Muscle of leg (tissue), 11 donors: ENCODE measurements around the gene CC2D2B. TPM values are rescaled to one million over a fixed set of nuclear protein-coding genes. Genes with fewer than 3 reads are reported as not detected.
"Not testable (repeated sequence)": the region's sequence is repeated elsewhere in the genome, so short reads cannot be mapped to it uniquely, and the experiment has no call there.

Experiments
- DNase-seq: peaks from one replicate; pipeline ENCODE4 v3.0.0; 2013
- H3K27ac ChIP-seq: one replicate; pipeline ENCODE4 v1.5.1; 2013; ENCODE audit warnings: mild to moderate bottlenecking, low read length, control low read depth
- H3K27me3 ChIP-seq: one replicate; pipeline ENCODE4 v1.6.1; 2013; ENCODE audit warnings: low read length; ENCODE audit not compliant: control insufficient read depth, insufficient read depth
- H3K36me3 ChIP-seq: one replicate; pipeline ENCODE4 v1.6.1; 2013; ENCODE audit warnings: low read length; ENCODE audit not compliant: control insufficient read depth, insufficient read depth
- H3K4me1 ChIP-seq: one replicate; pipeline ENCODE4 v1.6.1; 2013; ENCODE audit warnings: low read length; ENCODE audit not compliant: control insufficient read depth, insufficient read depth
- H3K4me3 ChIP-seq: one replicate; pipeline ENCODE4 v1.5.1; 2013; ENCODE audit warnings: low read length, control low read depth
- H3K9me3 ChIP-seq: replicated peaks from 2 replicates; pipeline ENCODE4 v1.6.1; 2013; ENCODE audit warnings: low read depth, low read length; ENCODE audit not compliant: control insufficient read depth
- WGBS: methylation state at CpG from one replicate; pipeline ENCODE4 v1.1.5; 2013; ENCODE audit warnings: missing lambda C conversion rate; ENCODE audit not compliant: insufficient coverage; 5-methylcytosine and 5-hydroxymethylcytosine counted together
- polyA plus RNA-seq, 8 donors: library from polyadenylated mRNA; unstranded; fragments of 120-200 nt; gene quantifications; one replicate each; pipeline versions ENCODE4 v1.2.1 to v1.2.3, GENCODE V29; 2013; ENCODE audit warnings: inconsistent platforms in 1 of 8, low replicate concordance in 1 of 8; ENCODE audit not compliant: insufficient read length in 8 of 8, insufficient read depth in 1 of 8
- total RNA-seq: library from RNA; stranded (reverse); fragments of 120-200 nt; gene quantifications from one replicate; pipeline ENCODE4 v1.2.4, GENCODE V29; 2013

Gene CC2D2B
- total and polyA plus RNA-seq, 9 donors, result 0.36 to 1.4 (median 0.70) TPM

DNA sequence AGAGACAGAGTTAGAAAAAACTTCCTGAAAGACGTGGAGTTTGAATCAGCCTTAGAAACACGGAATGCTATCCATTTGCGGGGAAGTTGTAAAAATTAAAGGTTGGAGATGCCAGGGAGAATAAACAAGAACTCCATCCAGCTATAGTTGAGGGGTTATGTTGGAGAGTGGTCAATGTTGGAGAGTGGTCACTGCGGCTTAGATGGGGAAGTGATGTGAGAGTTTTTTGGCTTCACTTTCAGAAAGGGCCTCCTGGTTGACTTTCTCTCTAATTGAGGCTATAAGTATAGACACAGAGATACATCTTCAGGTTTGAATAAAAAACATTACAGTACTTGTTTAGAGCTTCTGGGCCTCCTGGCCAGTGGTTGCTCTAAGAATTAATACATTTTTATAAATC lies 675 bp downstream of the CC2D2B start:
- Histone ChIP-seq H3K36me3 (peaks cover 2% of the 10 kb centered on the region), H3K9me3 (no peaks in the 10 kb centered on the region), H3K27ac (no peak overlapping the region), H3K4me3 (no peak overlapping the region), H3K4me1 (no peaks in the 10 kb centered on the region), H3K27me3 (no peaks in the 10 kb centered on the region)
- WGBS, result 57% methylated on average over 2 of the region's 4 CpGs
- no peak for DNase-seq

DNA sequence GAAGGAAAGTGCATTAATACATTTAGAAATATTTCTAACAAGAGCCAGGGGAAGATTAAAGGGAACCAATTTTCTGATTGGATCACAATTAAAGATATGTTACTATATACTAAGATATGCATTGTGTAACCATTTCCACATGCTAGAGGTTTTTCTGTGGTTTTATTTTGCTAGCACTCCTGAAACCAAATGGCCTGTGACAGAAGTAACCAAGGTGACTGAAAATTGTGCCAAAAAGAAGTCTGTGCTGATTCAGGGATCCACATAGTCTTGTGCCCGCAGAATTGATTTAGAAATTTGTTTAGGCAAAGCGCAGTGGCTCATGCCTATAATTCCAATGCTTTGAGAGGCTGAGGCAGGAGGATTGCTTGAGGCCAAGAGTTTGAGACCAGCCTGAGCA lies 1.8 kb downstream of the CC2D2B start:
- Histone ChIP-seq H3K9me3 (no peaks in the 10 kb centered on the region), H3K4me3 (no peak overlapping the region), H3K36me3 (no peaks in the 10 kb centered on the region), H3K27me3 (no peaks in the 10 kb centered on the region), H3K27ac (no peak overlapping the region), H3K4me1 (no peaks in the 10 kb centered on the region)
- WGBS, result 100% methylated on average over 2 of the region's 2 CpGs
- no peak for DNase-seq

DNA sequence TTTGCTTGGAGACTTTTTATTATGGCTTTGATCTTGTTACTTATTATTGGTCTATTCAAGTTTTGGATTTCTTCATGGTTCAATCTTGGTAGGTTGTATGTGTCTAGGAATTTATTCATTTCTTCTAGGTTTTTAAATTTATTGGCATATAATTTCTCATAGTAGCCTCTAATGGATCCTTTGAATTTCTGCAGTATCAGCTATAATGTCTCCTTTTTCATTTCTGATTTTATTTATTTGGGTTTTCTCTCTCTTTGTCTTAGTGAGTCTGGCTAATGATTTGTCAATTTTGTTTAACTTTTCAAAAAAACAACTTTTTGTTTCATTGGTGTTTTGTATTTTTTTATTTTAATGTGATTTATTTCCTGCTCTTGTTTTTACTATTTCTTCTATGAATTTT lies 8.3 kb downstream of the CC2D2B start:
- not testable (repeated sequence) for H3K4me1 ChIP-seq, H3K36me3 ChIP-seq, H3K9me3 ChIP-seq, DNase-seq, H3K27me3 ChIP-seq, H3K27ac ChIP-seq, H3K4me3 ChIP-seq

DNA sequence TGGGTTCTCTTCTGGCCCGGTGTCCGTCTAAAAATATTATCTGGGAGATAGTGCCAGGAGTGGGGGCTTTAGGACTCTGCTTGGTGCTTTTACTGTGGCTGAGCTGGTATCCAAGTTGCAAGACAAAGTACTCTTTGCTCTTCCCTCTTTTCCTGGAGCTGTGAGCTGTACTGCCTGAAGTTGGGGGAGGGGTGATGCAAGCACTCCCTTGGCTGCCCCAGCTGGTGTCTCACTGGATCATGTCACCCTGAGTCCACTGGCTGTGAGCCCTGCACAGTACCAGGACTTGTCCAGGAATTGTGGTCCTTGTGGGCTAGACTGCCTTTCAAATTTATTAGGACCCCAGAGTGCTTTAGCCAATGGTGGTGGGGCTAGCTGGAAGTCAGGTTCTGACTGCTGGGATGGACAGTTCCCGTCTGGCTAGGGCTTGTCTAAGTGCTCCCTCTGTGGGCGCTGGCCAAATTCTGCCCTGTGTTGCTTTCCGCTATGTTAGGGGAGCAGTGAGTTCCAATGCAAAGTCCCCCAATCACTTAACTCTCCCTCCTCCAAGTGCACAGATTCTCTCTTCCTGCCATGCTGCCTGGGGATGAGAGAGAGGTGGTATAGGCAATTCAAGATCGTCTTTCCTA lies 13.1 kb downstream of the CC2D2B start:
- Histone ChIP-seq H3K4me1 (no peaks in the 10 kb centered on the region), H3K9me3 (no peaks in the 10 kb centered on the region), H3K27ac (no peak overlapping the region), H3K36me3 (no peaks in the 10 kb centered on the region), H3K27me3 (no peaks in the 10 kb centered on the region), H3K4me3 (no peak overlapping the region)
- WGBS, result 93% methylated on average over 2 of the region's 6 CpGs
- DNase-seq, result no peak

DNA sequence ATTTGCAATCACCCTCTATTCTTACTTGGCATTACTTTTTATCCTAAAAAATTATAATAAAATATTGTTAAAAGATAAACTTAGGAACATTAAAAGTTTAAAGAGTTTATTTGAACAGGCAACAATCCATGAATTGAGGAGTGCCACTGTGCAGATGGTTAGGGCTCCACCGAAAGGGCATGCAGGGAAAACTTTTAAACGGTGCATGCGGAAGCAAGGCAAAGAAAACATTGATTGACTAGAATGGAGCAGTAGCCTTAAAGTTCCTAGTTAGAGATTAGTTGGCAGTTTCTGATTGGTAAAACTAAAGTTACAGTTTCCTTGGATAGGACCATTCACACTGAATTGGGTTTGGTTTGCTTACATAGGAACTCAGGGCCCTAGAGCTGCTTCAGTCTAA lies 17.3 kb downstream of the CC2D2B start:
- H3K4me3 ChIP-seq, result no peak overlapping the region
- 68% methylated on average over 3 of the region's 3 CpGs for WGBS
- H3K9me3 ChIP-seq, result no peaks in the 10 kb centered on the region
- H3K36me3 ChIP-seq, result no peaks in the 10 kb centered on the region
- H3K27ac ChIP-seq, result no peak overlapping the region
- no peak for DNase-seq
- no peaks in the 10 kb centered on the region for H3K27me3 ChIP-seq
- no peaks in the 10 kb centered on the region for H3K4me1 ChIP-seq

DNA sequence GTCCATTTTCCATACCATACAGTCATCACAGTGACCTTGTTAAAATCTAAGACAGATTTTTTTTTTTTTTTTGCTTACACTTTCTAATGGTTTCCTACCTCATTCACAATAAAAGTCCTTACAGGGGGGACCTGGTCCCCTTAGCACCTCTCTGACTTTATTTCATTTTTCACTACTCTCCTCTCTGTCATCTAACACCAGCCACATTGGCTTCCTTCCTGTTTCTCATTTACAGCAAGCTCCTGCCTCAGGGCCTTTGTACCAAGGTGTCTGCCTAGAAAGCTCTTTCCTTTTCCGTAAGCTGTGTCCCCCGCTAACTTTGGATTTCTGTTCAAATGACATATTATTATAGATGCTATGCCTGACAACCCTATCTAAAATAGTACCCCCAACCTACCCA lies 27.7 kb downstream of the CC2D2B start:
- no CpG with 5 or more reads among the region's 2 CpGs for WGBS
- DNase-seq, result no peak
- H3K27ac ChIP-seq, result no peak overlapping the region

DNA sequence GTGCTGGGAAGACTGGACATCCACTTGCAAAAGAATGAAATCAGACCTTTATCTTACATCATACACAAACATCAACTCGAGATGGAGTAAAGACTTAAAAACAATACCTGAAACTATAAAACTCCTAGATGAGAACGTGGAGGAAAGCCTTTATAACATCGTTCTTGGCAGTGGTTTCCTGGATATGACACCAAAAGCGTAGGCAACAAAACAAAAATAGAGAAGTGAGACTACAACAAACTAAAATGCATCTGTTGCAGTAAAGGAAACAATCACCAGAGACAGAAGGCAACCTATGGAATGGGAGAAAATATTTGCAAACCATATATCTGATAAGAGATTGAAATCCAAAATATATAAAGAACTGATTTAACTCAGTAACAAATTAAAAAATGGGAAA lies 33.3 kb downstream of the CC2D2B start:
- DNase-seq, result no peak
- no peaks in the 10 kb centered on the region for H3K27me3 ChIP-seq
- no peaks in the 10 kb centered on the region for H3K4me1 ChIP-seq
- peaks cover 12% of the 10 kb centered on the region for H3K9me3 ChIP-seq
- no peaks in the 10 kb centered on the region for H3K36me3 ChIP-seq
- H3K4me3 ChIP-seq, result no peak overlapping the region
- WGBS, result no CpG with 5 or more reads among the region's 4 CpGs
- H3K27ac ChIP-seq, result no peak overlapping the region

More for the DNA sequence above, 27.7 kb downstream of the CC2D2B start:
- Histone ChIP-seq H3K9me3 (peaks cover 8% of the 10 kb centered on the region), H3K27me3 (no peaks in the 10 kb centered on the region), H3K36me3 (no peaks in the 10 kb centered on the region), H3K4me3 (no peak overlapping the region), H3K4me1 (no peaks in the 10 kb centered on the region)

DNA sequence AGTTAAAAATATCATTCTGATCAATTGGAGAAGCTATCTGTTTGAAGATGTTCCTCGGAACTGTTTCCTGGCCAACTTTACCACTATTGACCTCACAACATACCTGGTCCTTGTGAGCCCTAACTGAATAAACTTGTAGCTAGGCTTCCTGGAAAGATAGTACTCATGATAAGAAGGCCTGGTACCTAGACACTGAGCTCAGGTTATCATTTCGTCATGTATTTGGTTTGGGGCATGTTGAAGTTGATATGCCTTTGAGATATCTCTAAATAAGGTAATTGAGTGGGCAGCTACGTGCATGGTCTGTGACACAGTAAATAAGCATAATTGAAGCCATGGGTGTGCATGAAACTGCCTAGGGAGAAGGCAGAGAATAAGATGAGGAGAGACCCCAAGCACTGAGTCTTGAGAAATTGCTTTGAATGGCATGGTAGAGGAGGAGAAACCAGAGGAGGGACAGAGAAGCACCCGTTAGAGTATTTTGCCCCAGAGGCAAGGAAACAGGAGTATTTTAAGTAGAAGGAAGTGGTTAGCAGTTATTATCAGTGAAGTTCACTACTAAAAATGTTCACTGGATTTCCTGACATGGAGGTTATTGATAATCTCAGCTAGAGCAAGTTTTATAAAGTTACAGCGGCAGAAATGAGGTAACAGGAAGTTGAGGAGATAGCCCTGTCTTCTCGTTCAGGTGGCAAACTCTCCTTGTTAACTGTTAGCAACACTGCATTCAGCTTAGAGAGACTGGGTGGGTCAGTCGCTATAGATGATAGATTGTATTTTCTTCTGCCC lies 55.6 kb downstream of the CC2D2B start:
- no peak for DNase-seq
- no peaks in the 10 kb centered on the region for H3K27me3 ChIP-seq
- no peak overlapping the region for H3K4me3 ChIP-seq
- no peaks in the 10 kb centered on the region for H3K36me3 ChIP-seq
- H3K4me1 ChIP-seq, result no peaks in the 10 kb centered on the region
- no peak overlapping the region for H3K27ac ChIP-seq
- H3K9me3 ChIP-seq, result peaks cover 2% of the 10 kb centered on the region
- 69% methylated on average over 4 of the region's 7 CpGs for WGBS

DNA sequence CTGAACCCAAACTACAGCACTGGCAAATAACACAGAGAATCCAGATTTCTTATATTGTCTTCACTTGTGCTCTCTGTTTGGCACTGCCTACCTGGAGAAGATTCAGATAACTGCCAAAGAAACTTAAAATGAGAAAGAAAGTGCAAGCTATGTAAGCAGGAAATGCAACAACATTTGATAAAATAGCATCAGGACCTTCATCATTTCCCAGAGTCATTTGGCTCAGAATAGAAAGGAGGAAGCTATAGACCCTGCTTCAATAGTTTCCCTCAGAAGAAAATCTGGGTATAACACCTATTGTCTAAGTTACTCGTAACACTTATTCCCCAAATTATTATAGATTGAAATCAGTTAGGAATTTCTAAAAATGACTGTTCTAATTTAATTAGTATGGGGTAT lies 56.2 kb downstream of the CC2D2B start:
- Histone ChIP-seq H3K4me3 (no peak overlapping the region), H3K27ac (no peak overlapping the region), H3K9me3 (peaks cover 2% of the 10 kb centered on the region), H3K36me3 (no peaks in the 10 kb centered on the region), H3K27me3 (no peaks in the 10 kb centered on the region), H3K4me1 (no peaks in the 10 kb centered on the region)
- no peak for DNase-seq
- no CpG with 5 or more reads among the region's 1 CpG for WGBS

DNA sequence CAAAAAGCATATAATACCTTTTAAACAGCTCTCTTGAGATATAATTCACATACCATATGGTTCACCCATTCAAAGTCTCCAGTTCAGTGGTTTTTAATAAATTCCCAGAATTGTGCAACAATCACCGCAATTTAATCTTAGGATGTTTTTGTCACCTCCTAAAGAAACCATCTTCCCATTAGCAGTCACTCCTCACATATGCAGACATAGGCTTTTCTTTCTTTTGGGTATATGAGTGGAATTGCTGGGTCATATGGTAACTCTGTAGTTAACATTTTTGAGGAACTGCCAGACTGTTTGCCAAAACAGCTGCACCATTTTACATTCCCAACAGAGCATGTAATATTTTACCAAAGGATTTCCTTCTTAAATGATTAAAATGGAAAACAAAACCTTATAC lies 57.0 kb downstream of the CC2D2B start:
- Histone ChIP-seq H3K9me3 (peaks cover 2% of the 10 kb centered on the region), H3K36me3 (no peaks in the 10 kb centered on the region), H3K27me3 (no peaks in the 10 kb centered on the region), H3K27ac (no peak overlapping the region), H3K4me3 (no peak overlapping the region), H3K4me1 (no peaks in the 10 kb centered on the region)
- no CpG with 5 or more reads among the region's 1 CpG for WGBS
- DNase-seq, result peak; percentile 31
